HepG2 (cell line): ENCODE data around the gene TLK1. TPM values are rescaled to one million over a fixed set of nuclear protein-coding genes. Genes with fewer than 3 reads are reported as not detected.
A peak's percentile ranks its signal among the peaks of the same experiment; 100 is the strongest.

Experiments
- CCDC6 ChIP-seq: sonication (generic); formaldehyde crosslinking; IDR thresholded peaks from 2 replicates; pipeline ENCODE4 v1.8.1; 2022; ENCODE audit warnings: mild to moderate bottlenecking, missing genetic modification reagents, moderate library complexity
- ESRRA ChIP-seq: sonication (generic); formaldehyde crosslinking; IDR thresholded peaks from 2 replicates; pipeline ENCODE4 v1.5.1; 2020; ENCODE audit warnings: mild to moderate bottlenecking, low read depth, missing genetic modification reagents
- FIP1L1 ChIP-seq: fragments of 200-400 bp; formaldehyde crosslinking; IDR thresholded peaks from 2 replicates; pipeline ENCODE4 v1.6.1; 2018; ENCODE audit warnings: low read depth, mild to moderate bottlenecking, low read length, moderate library complexity, borderline replicate concordance; ENCODE audit not compliant: insufficient read depth
- ISX ChIP-seq: sonication (generic); formaldehyde crosslinking; conservative IDR thresholded peaks from 2 replicates; pipeline ENCODE4 v1.5.0; 2020; ENCODE audit warnings: missing genetic modification reagents
- MIER2 ChIP-seq: IDR thresholded peaks from 2 replicates; pipeline ENCODE4 v1.6.1; 2016; ENCODE audit warnings: missing biosample characterization, missing genetic modification reagents
- MIXL1 ChIP-seq: IDR thresholded peaks from 2 replicates; pipeline ENCODE4 v1.6.1; 2016
- MXI1 ChIP-seq: IDR thresholded peaks from 3 replicates; pipeline ENCODE4 v1.6.1; 2012; ENCODE audit warnings: low read depth, low read length, inconsistent platforms, borderline replicate concordance
- RARA ChIP-seq: IDR thresholded peaks from 2 replicates; pipeline ENCODE4 v1.6.1; 2016; ENCODE audit warnings: missing genetic modification reagents, missing compliant biosample characterization
- SKI ChIP-seq: fragments of 450-650 bp; IDR thresholded peaks from one replicate; pipeline ENCODE4 v1.6.1; 2018; ENCODE audit warnings: mild to moderate bottlenecking; ENCODE audit not compliant: partially characterized antibody
- SOX13 ChIP-seq, 3 experiments: fragments of 450-650 bp in 1 of 3; sonication (generic) in 1 of 3; formaldehyde crosslinking in 1 of 3; IDR thresholded peaks in 2 of 3; conservative IDR thresholded peaks in 1 of 3; 2 replicates each; pipeline versions ENCODE4 v1.5.0 to v1.6.1; 2016 to 2020; ENCODE audit warnings: antibody characterized with exemption in 1 of 3, mild to moderate bottlenecking in 1 of 3, missing compliant biosample characterization in 1 of 3, missing genetic modification reagents in 1 of 3, moderate library complexity in 1 of 3
- ZMYM2 ChIP-seq: sonication (generic); formaldehyde crosslinking; IDR thresholded peaks from 2 replicates; pipeline ENCODE4 v1.8.0; 2022; ENCODE audit warnings: mild to moderate bottlenecking, missing genetic modification reagents
- ZNF121 ChIP-seq: sonication (generic); formaldehyde crosslinking; IDR thresholded peaks from 2 replicates; pipeline ENCODE4 v1.5.0; 2020; ENCODE audit warnings: mild to moderate bottlenecking, missing genetic modification reagents
- ZNF253 ChIP-seq: sonication (generic); formaldehyde crosslinking; IDR thresholded peaks from 2 replicates; pipeline ENCODE4 v1.8.0; 2022; ENCODE audit warnings: mild to moderate bottlenecking, missing genetic modification reagents, borderline replicate concordance
- ZNF678 ChIP-seq: sonication (generic); formaldehyde crosslinking; IDR thresholded peaks from 2 replicates; pipeline ENCODE4 v1.4.0; 2020; ENCODE audit warnings: mild to moderate bottlenecking, missing genetic modification reagents
- polyA plus RNA-seq, 8 experiments: library from polyadenylated mRNA; depleted of rRNA in 3 of 8; stranded (reverse) in 7 of 8; unstranded in 1 of 8; fragments of >200 nt; fragmentation: Illumina TruSeq in 4 of 8; extraction: Trizol in 4 of 8; gene quantifications; 2 replicates each; pipeline versions ENCODE4 v1.2.1 to v1.2.3, GENCODE V29; 2011 to 2016; ENCODE audit warnings: low read depth in 4 of 8, missing spikeins in 1 of 8, mixed read lengths in 1 of 8; ENCODE audit not compliant: insufficient read depth in 1 of 8
- total RNA-seq, 5 experiments: library from RNA; depleted of rRNA; stranded (reverse); fragments of >200 nt; fragmentation: Illumina TruSeq; extraction: Trizol; gene quantifications; 2 replicates each; pipeline ENCODE4 v1.2.3, GENCODE V29; 2016; ENCODE audit warnings: low read depth in 1 of 5
- TF ChIP-seq, protein P1 (sequence below): IDR thresholded peaks from 2 replicates; pipeline ENCODE4 v1.6.1; 2016; ENCODE audit warnings: control low read depth
- TF ChIP-seq, protein P2 (sequence below): sonication (generic); formaldehyde crosslinking; IDR thresholded peaks from 2 replicates; pipeline ENCODE4 v1.4.0; 2020; ENCODE audit warnings: missing genetic modification reagents, borderline replicate concordance
- TF ChIP-seq, protein P3 (sequence below): sonication (generic); formaldehyde crosslinking; IDR thresholded peaks from 2 replicates; pipeline ENCODE4 v1.4.0; 2020; ENCODE audit warnings: mild to moderate bottlenecking, missing genetic modification reagents
- TF ChIP-seq, protein P4 (sequence below): sonication (generic); formaldehyde crosslinking; IDR thresholded peaks from 2 replicates; pipeline ENCODE4 v1.8.0; 2022; ENCODE audit warnings: mild to moderate bottlenecking, missing genetic modification reagents, moderate library complexity
- TF ChIP-seq, protein P5 (sequence below): sonication (generic); formaldehyde crosslinking; conservative IDR thresholded peaks from 2 replicates; pipeline ENCODE4 v1.5.0; 2020; ENCODE audit warnings: missing genetic modification reagents

The TLK1 gene
- total and polyA plus RNA-seq, 2 of the 13 experiments (the other 11 are each of a cell fraction or from before 2014, with no cell fraction given): 16.8 to 28.7 TPM

DNA sequence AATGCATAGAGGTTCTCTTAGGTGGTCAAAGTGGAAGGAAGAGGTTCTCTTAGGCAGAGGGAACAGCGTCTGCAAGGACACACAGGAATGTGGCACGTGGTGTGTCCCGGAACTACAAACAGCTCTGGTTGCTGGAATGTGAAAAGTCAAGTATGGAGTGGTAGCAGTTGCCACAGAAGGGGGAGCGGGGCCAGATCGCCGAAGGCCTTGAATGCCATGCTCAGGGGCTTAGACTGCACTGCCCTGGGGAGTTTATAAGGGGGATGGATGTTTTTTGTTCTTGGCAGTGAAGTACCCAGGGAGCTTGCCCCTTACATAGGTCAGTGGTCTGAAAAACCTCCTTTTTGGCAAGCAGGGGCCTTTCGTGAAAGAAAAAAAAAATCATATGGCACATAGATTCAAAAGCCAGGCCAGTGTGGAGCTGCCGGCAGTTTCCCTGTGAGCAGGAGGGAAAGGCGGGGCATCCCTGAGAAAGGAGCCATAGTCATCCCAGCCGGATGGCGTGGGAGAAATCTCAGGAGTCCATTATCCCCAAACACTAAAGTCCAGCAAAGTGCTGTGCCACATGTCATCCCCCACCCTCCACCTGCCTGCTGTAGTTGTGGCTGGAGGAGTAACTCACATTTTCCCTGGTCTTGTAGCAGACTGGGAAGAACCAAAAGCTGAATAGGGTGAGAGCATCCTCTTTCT is 186.2 kb downstream of the TLK1 start (continued):
- TF ChIP-seq RARA (no peak), SOX13 (IDR thresholded peaks at IDR 0.05) (no peak), SOX13 (CRISPR knock-in tag; conservative IDR thresholded peaks at IDR 0.05 in 1 of 2, IDR thresholded peaks at IDR 0.05 in 1 of 2) (no peak), MIER2 (no peak), FIP1L1 (no peak), ZNF253 (CRISPR knock-in tag) (no peak), MIXL1 (no peak), ESRRA (CRISPR knock-in tag) (no peak), ZNF678 (CRISPR knock-in tag) (no peak), SKI (no peak), MXI1 (no peak), ZMYM2 (CRISPR knock-in tag) (peak; percentile 31; the same call in 1 of the 2 replicates), CCDC6 (CRISPR knock-in tag) (peak; percentile 55; the same call in 1 of the 2 replicates), ISX (no peak), ZNF121 (CRISPR knock-in tag) (peak; percentile 96)
- TF ChIP-seq, protein P1, sequence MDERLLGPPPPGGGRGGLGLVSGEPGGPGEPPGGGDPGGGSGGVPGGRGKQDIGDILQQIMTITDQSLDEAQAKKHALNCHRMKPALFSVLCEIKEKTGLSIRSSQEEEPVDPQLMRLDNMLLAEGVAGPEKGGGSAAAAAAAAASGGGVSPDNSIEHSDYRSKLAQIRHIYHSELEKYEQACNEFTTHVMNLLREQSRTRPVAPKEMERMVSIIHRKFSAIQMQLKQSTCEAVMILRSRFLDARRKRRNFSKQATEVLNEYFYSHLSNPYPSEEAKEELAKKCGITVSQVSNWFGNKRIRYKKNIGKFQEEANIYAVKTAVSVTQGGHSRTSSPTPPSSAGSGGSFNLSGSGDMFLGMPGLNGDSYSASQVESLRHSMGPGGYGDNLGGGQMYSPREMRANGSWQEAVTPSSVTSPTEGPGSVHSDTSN (CRISPR knock-in tag): no peak; the same call in 1 of the 2 replicates
- TF ChIP-seq, protein P2, sequence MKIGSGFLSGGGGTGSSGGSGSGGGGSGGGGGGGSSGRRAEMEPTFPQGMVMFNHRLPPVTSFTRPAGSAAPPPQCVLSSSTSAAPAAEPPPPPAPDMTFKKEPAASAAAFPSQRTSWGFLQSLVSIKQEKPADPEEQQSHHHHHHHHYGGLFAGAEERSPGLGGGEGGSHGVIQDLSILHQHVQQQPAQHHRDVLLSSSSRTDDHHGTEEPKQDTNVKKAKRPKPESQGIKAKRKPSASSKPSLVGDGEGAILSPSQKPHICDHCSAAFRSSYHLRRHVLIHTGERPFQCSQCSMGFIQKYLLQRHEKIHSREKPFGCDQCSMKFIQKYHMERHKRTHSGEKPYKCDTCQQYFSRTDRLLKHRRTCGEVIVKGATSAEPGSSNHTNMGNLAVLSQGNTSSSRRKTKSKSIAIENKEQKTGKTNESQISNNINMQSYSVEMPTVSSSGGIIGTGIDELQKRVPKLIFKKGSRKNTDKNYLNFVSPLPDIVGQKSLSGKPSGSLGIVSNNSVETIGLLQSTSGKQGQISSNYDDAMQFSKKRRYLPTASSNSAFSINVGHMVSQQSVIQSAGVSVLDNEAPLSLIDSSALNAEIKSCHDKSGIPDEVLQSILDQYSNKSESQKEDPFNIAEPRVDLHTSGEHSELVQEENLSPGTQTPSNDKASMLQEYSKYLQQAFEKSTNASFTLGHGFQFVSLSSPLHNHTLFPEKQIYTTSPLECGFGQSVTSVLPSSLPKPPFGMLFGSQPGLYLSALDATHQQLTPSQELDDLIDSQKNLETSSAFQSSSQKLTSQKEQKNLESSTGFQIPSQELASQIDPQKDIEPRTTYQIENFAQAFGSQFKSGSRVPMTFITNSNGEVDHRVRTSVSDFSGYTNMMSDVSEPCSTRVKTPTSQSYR (CRISPR knock-in tag): peak; percentile 34; the same call in 1 of the 2 replicates
- TF ChIP-seq, protein P3, sequence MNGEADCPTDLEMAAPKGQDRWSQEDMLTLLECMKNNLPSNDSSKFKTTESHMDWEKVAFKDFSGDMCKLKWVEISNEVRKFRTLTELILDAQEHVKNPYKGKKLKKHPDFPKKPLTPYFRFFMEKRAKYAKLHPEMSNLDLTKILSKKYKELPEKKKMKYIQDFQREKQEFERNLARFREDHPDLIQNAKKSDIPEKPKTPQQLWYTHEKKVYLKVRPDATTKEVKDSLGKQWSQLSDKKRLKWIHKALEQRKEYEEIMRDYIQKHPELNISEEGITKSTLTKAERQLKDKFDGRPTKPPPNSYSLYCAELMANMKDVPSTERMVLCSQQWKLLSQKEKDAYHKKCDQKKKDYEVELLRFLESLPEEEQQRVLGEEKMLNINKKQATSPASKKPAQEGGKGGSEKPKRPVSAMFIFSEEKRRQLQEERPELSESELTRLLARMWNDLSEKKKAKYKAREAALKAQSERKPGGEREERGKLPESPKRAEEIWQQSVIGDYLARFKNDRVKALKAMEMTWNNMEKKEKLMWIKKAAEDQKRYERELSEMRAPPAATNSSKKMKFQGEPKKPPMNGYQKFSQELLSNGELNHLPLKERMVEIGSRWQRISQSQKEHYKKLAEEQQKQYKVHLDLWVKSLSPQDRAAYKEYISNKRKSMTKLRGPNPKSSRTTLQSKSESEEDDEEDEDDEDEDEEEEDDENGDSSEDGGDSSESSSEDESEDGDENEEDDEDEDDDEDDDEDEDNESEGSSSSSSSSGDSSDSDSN (CRISPR knock-in tag): no peak
- TF ChIP-seq, protein P4, sequence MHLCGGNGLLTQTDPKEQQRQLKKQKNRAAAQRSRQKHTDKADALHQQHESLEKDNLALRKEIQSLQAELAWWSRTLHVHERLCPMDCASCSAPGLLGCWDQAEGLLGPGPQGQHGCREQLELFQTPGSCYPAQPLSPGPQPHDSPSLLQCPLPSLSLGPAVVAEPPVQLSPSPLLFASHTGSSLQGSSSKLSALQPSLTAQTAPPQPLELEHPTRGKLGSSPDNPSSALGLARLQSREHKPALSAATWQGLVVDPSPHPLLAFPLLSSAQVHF (CRISPR knock-in tag): no peak
- TF ChIP-seq, protein P5, sequence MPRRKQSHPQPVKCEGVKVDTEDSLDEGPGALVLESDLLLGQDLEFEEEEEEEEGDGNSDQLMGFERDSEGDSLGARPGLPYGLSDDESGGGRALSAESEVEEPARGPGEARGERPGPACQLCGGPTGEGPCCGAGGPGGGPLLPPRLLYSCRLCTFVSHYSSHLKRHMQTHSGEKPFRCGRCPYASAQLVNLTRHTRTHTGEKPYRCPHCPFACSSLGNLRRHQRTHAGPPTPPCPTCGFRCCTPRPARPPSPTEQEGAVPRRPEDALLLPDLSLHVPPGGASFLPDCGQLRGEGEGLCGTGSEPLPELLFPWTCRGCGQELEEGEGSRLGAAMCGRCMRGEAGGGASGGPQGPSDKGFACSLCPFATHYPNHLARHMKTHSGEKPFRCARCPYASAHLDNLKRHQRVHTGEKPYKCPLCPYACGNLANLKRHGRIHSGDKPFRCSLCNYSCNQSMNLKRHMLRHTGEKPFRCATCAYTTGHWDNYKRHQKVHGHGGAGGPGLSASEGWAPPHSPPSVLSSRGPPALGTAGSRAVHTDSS (CRISPR knock-in tag): no peak
